DND-41 (cell line): ENCODE data around the gene EPB41.

Source experiments
- ATAC-seq: fragments of 200-7000 bp; cut with Tn5 transposase; 3 replicates; pipeline ENCODE4 v1.9.1; 2021; ENCODE audit warnings: low read depth; ENCODE audit not compliant: insufficient read depth
- DNase-seq: peaks from one replicate; pipeline ENCODE4 v3.0.0-alpha.2; 2020
- H2AFZ ChIP-seq: 2 replicates; pipeline ENCODE4 v1.6.0; 2012; ENCODE audit warnings: low read depth, low read length
- H3K27ac ChIP-seq: 2 replicates; pipeline ENCODE4 v1.5.1; 2012; ENCODE audit warnings: low read length, inconsistent platforms
- H3K27me3 ChIP-seq: fragments of 200-600 bp; sonication (generic); 2 replicates; pipeline ENCODE4 v1.6.0; 2012; ENCODE audit warnings: low read length, mild to moderate bottlenecking, inconsistent platforms; ENCODE audit not compliant: insufficient read depth, poor library complexity
- H3K36me3 ChIP-seq: 2 replicates; pipeline ENCODE4 v1.5.1; 2012; ENCODE audit warnings: low read length, inconsistent platforms; ENCODE audit not compliant: insufficient read depth
- H3K4me1 ChIP-seq: 2 replicates; pipeline ENCODE4 v1.5.1; 2012; ENCODE audit warnings: mild to moderate bottlenecking, low read length; ENCODE audit not compliant: insufficient read depth
- H3K4me2 ChIP-seq: 2 replicates; pipeline ENCODE4 v1.6.0; 2012; ENCODE audit warnings: mild to moderate bottlenecking, moderate library complexity, low read length, inconsistent platforms; ENCODE audit not compliant: insufficient read depth
- H3K4me3 ChIP-seq, 2 experiments: fragments of 200-600 bp in 1 of 2; shearing (Covaris generic) in 1 of 2; 2 replicates each; pipeline ENCODE4 v1.5.1; 2012 to 2016; ENCODE audit warnings: inconsistent platforms in 2 of 2, low read length in 2 of 2, mild to moderate bottlenecking in 2 of 2, low read depth in 1 of 2, moderate library complexity in 1 of 2
- H3K79me2 ChIP-seq: 2 replicates; pipeline ENCODE4 v1.6.0; 2012; ENCODE audit warnings: low read length, inconsistent platforms; ENCODE audit not compliant: insufficient read depth
- H3K9ac ChIP-seq: 2 replicates; pipeline ENCODE4 v1.6.0; 2012; ENCODE audit warnings: low read depth, mild to moderate bottlenecking, inconsistent platforms, low read length, moderate library complexity
- H3K9me3 ChIP-seq: 2 replicates; pipeline ENCODE4 v1.5.1; 2012; ENCODE audit warnings: low read length, moderate library complexity, mild to moderate bottlenecking, inconsistent platforms; ENCODE audit not compliant: insufficient read depth, severe bottlenecking
- H4K20me1 ChIP-seq: 2 replicates; pipeline ENCODE4 v1.6.0; 2012; ENCODE audit warnings: low read length; ENCODE audit not compliant: insufficient read depth
- EZH2 ChIP-seq: IDR thresholded peaks from 3 replicates; pipeline ENCODE4 v1.6.1; 2012; ENCODE audit warnings: borderline replicate concordance, low read depth, mild to moderate bottlenecking, moderate library complexity, low read length, inconsistent platforms; ENCODE audit not compliant: severe bottlenecking
- TF ChIP-seq, protein P1 (sequence below): IDR thresholded peaks from 2 replicates; pipeline ENCODE4 v1.5.1; 2012; ENCODE audit warnings: borderline replicate concordance, low read length, moderate library complexity, mild to moderate bottlenecking; ENCODE audit not compliant: poor library complexity, severe bottlenecking; ENCODE audit errors: extremely low read depth

EPB41 gene

DNA sequence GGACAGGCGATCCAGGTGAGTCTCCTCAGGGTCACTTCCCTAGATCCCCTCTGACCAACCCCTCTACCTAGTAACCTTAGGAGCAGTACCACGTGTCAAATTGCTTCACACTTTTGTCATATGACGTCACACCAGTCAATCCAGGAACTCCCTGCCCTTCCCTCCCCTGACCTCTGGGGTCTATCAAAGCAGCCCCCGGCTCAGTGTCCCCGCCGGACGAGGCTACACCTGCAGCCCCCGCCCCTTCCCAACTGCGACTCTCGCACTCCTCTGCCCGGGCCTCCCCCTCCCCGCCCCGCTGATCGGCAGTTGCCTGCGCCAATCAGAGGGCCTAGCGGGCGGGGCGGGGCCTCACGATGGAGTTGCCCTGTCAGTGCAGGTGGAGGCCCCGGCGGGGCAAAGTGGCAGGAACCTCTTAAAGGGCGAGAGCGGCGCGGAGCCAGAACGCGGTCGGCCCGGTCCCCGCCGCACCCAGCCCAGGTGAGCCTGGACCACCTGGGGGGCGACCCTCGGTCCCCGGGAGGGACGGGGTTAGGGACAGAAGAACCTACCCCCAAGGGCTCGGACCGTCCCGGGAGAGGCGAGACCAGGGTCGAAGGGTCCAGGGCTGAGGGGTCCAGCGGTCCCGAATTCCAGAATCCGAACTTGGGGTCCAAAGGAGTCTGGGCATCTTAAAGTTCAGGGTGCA, 27.5 kb upstream of the EPB41 start:
- Histone ChIP-seq H3K36me3 (no peaks in the 10 kb centered on the region), H4K20me1 (0 out of 2 replicates have a peak, but pooled peaks cover 5% of the 10 kb centered on the region), H3K4me3 (peak overlapping the region; percentile 50 to 87), H3K27me3 (no peaks in the 10 kb centered on the region), H3K4me1 (peaks cover 45% of the 10 kb centered on the region), H3K27ac (peak overlapping the region; percentile 65), H3K9me3 (no peaks in the 10 kb centered on the region), H3K79me2 (no peaks in the 10 kb centered on the region), H3K9ac (peak overlapping the region; percentile 78), H3K4me2 (peak overlapping the region; percentile 97), H2AFZ (peak overlapping the region; percentile 92)
- TF ChIP-seq, protein P1, sequence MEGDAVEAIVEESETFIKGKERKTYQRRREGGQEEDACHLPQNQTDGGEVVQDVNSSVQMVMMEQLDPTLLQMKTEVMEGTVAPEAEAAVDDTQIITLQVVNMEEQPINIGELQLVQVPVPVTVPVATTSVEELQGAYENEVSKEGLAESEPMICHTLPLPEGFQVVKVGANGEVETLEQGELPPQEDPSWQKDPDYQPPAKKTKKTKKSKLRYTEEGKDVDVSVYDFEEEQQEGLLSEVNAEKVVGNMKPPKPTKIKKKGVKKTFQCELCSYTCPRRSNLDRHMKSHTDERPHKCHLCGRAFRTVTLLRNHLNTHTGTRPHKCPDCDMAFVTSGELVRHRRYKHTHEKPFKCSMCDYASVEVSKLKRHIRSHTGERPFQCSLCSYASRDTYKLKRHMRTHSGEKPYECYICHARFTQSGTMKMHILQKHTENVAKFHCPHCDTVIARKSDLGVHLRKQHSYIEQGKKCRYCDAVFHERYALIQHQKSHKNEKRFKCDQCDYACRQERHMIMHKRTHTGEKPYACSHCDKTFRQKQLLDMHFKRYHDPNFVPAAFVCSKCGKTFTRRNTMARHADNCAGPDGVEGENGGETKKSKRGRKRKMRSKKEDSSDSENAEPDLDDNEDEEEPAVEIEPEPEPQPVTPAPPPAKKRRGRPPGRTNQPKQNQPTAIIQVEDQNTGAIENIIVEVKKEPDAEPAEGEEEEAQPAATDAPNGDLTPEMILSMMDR = no peak
- no peak for TF ChIP-seq EZH2
- DNase-seq = peak; percentile 89
- ATAC-seq = peak; percentile 76

DNA sequence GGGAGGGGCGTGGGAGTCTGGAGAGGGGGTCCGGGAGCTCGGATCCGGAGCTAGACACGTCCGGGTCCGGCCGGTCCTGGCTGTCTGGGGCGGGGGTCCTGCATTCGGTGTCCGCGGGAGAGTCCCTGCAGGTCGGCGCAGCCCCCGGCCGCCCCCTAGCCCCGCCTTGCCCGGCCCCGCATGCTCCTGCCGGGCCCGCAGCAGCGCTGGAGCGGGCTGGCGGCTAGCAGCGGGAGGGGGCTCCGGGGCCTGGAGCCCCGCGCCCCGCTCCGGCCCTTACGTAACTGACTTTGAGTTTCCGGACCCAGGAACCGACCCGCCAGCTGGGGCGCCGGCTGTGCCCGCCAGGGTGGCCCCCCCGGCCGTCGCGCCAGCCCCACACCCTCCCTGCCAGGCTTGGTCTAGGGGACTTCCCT, 26.9 kb upstream of the EPB41 start:
- Histone ChIP-seq H3K4me3 (peak overlapping the region; percentile 50 to 87), H3K27me3 (no peaks in the 10 kb centered on the region), H3K36me3 (no peaks in the 10 kb centered on the region), H3K9ac (peak overlapping the region; percentile 78), H3K27ac (peak overlapping the region; percentile 65), H2AFZ (peak overlapping the region; percentile 92), H4K20me1 (0 out of 2 replicates have a peak, but pooled peaks cover 5% of the 10 kb centered on the region), H3K4me2 (peak overlapping the region; percentile 97), H3K79me2 (no peaks in the 10 kb centered on the region), H3K9me3 (no peaks in the 10 kb centered on the region), H3K4me1 (peaks cover 39% of the 10 kb centered on the region)
- DNase-seq (peak; percentile 49), ATAC-seq (peak; percentile 10; the same call in 2 of the 3 replicates)
- TF ChIP-seq, protein P1 = no peak
- TF ChIP-seq EZH2 = no peak

DNA sequence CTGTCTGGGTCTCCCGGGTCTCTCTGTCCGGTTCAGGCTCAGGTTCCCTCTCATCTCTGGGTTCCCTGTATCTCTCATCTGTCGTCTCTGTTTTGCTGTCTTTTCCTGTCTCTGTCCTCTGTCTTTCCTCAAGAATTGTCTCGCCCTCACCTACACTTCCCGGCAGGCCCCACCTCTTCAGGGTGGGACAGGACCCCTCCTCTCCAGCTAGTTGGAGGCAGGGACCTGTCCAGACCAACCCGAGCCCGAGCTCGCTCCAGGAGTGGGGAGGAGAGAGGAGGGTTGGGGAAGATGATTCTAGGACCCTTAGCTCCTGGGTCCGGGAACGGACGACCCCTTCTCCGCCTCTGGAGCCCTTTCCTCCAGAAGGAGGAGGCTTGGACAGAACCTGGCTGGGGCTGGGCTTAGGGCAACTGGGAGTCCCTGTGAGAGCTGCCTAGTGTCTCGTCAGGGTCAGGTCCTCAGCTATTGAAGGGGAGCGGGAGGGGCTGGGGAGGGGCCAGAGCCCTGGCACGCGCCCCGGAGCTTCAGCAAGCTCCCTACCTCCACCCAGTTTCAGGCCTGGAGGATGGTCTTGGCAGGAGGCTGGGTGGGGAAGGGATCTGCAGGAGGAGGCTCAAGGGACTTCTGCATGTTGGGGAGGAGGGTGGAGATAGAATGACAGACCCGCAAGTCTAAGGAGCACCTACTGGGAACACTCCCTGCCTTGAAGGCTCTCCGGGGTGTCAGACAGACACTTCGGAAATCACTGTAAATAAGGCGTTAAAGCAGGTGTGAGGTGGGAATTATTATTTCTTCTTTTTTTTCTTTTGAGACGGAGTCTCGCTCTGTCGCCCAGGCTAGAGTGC, 26.3 kb upstream of the EPB41 start:
- Histone ChIP-seq H3K79me2 (no peaks in the 10 kb centered on the region), H3K9ac (peak overlapping the region; percentile 78), H3K9me3 (no peaks in the 10 kb centered on the region), H3K36me3 (no peaks in the 10 kb centered on the region), H3K4me2 (peak overlapping the region; percentile 97), H3K4me3 (peak overlapping the region; percentile 50 to 87; a peak in 3 of 4 replicates), H4K20me1 (0 out of 2 replicates have a peak, but pooled peaks cover 5% of the 10 kb centered on the region), H3K27me3 (no peaks in the 10 kb centered on the region), H3K27ac (no peak overlapping the region), H2AFZ (peak overlapping the region; percentile 92), H3K4me1 (peaks cover 39% of the 10 kb centered on the region)
- ATAC-seq = no peak
- no peak for DNase-seq
- TF ChIP-seq EZH2 = no peak
- TF ChIP-seq, protein P1 = no peak
